K562 (cell line): Measurements from ENCODE around the gene SYT13. TPM values are rescaled to one million over a fixed set of nuclear protein-coding genes. Genes with fewer than 3 reads are reported as not detected.

ENCODE experiments used
- ATAC-seq: fragments of 200-7000 bp; cut with Tn5 transposase; 3 replicates; pipeline ENCODE4 v1.9.1; 2020; ENCODE audit warnings: moderate library complexity
- BruUV-seq: library from RNA; stranded (reverse); fragments of 400-500 nt; replicated peaks from 2 replicates; lab custom pipeline; 2021; lab: Mats Ljungman, UMichigan
- CTCF ChIA-PET: fragments of 300-600 bp; formaldehyde crosslinking; extraction: SDS; loops from one replicate; lab custom pipeline; 2021; ENCODE audit warnings: low intra/inter-chr PET ratio; lab: Yijun Ruan, JAX
- POLR2A ChIA-PET: fragments of 300-600, 350-650 bp; sonication (Branson Sonifier 250); formaldehyde crosslinking; extraction: SDS; loops from one replicate; lab custom pipeline; 2021; ENCODE audit warnings: antibody characterized with exemption, inconsistent platforms; lab: Yijun Ruan, JAX
- DNase-seq, 4 experiments: peaks; one replicate each; pipeline versions ENCODE4 v3.0.0 to v3.0.0-alpha.2; 2011 to 2018; ENCODE audit warnings: low spot score in 3 of 4, mixed read lengths in 3 of 4; ENCODE audit errors: extremely low read depth in 1 of 4
- FAIRE-seq: peaks from 2 replicates; lab custom pipeline; 2011; peaks lifted over from hg19 to GRCh38; lab: Jason Lieb, UNC
- H2AFZ ChIP-seq: 2 replicates; pipeline ENCODE4 v1.6.0; 2011; ENCODE audit warnings: low read depth, low read length, control low read depth, inconsistent platforms
- H3K27ac ChIP-seq: fragments of 200-600 bp; 3 replicates; pipeline ENCODE4 v1.8.0; 2011; ENCODE audit warnings: low read depth, mild to moderate bottlenecking, control low read depth, inconsistent platforms, low read length, moderate library complexity, mixed read lengths; ENCODE audit errors: extremely low read depth
- H3K27me3 ChIP-seq, 2 experiments: fragments of 300-600 bp in 1 of 2; 2 replicates in 1 of 2; 3 replicates in 1 of 2; pipeline versions ENCODE4 v1.6.0 to v1.8.0; 2011; ENCODE audit warnings: inconsistent platforms in 2 of 2, low read length in 2 of 2, mild to moderate bottlenecking in 1 of 2, mixed read lengths in 1 of 2, moderate library complexity in 1 of 2; ENCODE audit not compliant: control insufficient read depth in 2 of 2, insufficient read depth in 2 of 2
- H3K36me3 ChIP-seq: fragments of 300-600 bp; 3 replicates; pipeline ENCODE4 v1.8.0; 2011; ENCODE audit warnings: mild to moderate bottlenecking, low read length, inconsistent platforms; ENCODE audit not compliant: control insufficient read depth, insufficient read depth
- H3K4me1 ChIP-seq, 2 experiments: fragments of 200-600 bp in 1 of 2; replicated peaks in 1 of 2; 2 replicates in 1 of 2; 3 replicates in 1 of 2; pipeline versions ENCODE4 v1.5.1 to v1.8.0; 2011; ENCODE audit warnings: inconsistent platforms in 2 of 2, low read length in 2 of 2, mild to moderate bottlenecking in 1 of 2, mixed read lengths in 1 of 2, moderate library complexity in 1 of 2; ENCODE audit not compliant: control insufficient read depth in 2 of 2, insufficient read depth in 2 of 2
- H3K4me2 ChIP-seq: 2 replicates; pipeline ENCODE4 v1.6.1; 2011; ENCODE audit warnings: low read length, control low read depth, inconsistent platforms, mixed read lengths; ENCODE audit not compliant: insufficient read depth
- H3K4me3 ChIP-seq: fragments of 200-600 bp; sonication (generic), shearing (Covaris generic); 2 replicates; pipeline ENCODE4 v1.5.1; 2016; ENCODE audit warnings: control low read depth, inconsistent platforms
- H3K79me2 ChIP-seq: fragments of 200-600 bp; 3 replicates; pipeline ENCODE4 v1.8.0; 2011; ENCODE audit warnings: low read length, inconsistent platforms; ENCODE audit not compliant: control insufficient read depth, insufficient read depth
- H3K9ac ChIP-seq, 2 experiments: 2 replicates each; pipeline versions ENCODE4 v1.6.0 to v1.6.1; 2011; ENCODE audit warnings: low read depth in 2 of 2, low read length in 2 of 2, control low read depth in 1 of 2, inconsistent platforms in 1 of 2, mild to moderate bottlenecking in 1 of 2, mixed read lengths in 1 of 2; ENCODE audit not compliant: insufficient read depth in 1 of 2
- H3K9me1 ChIP-seq: one replicate; pipeline ENCODE4 v1.6.0; 2011; ENCODE audit warnings: inconsistent platforms, mild to moderate bottlenecking, low read length, moderate library complexity; ENCODE audit not compliant: control insufficient read depth, insufficient read depth
- H3K9me3 ChIP-seq: replicated peaks from 2 replicates; pipeline ENCODE4 v1.5.1; 2011; ENCODE audit warnings: low read depth, low read length, inconsistent platforms; ENCODE audit not compliant: control insufficient read depth, insufficient read depth
- H4K20me1 ChIP-seq: replicated peaks from 2 replicates; pipeline ENCODE4 v1.6.1; 2011; ENCODE audit warnings: low read length, inconsistent platforms, mixed read lengths; ENCODE audit not compliant: control insufficient read depth, insufficient read depth
- KDM1A ChIP-seq, 2 experiments: fragments of 450-650 bp; IDR thresholded peaks; 2 replicates each; pipeline ENCODE4 v1.6.1; 2016; ENCODE audit warnings: mild to moderate bottlenecking in 2 of 2
- KLF1 ChIP-seq: fragments of 450-650 bp; IDR thresholded peaks from 2 replicates; pipeline ENCODE4 v1.6.1; 2016; ENCODE audit warnings: missing genetic modification characterization, missing compliant biosample characterization
- KLF6 ChIP-seq: fragments of 250-450 bp; sonication (Bioruptor Pico); IDR thresholded peaks from 2 replicates; pipeline ENCODE4 v1.4.0; 2020; ENCODE audit warnings: mild to moderate bottlenecking, moderate library complexity, borderline replicate concordance
- WGBS: fragments of 100-300 bp; shearing (Covaris generic); methylation state at CpG from one replicate; pipeline ENCODE4 v1.1.6; 2016; ENCODE audit warnings: low coverage, mixed read lengths; ENCODE audit not compliant: insufficient coverage; ENCODE audit errors: missing lambda C conversion rate; 5-methylcytosine and 5-hydroxymethylcytosine counted together
- in situ Hi-C: fragments of 300-500 bp; cut with MboI; formaldehyde crosslinking; loops from 4 replicates; pipeline ENCODE4 v1.15.0; 2018; ENCODE audit warnings: inconsistent platforms, mixed read lengths
- intact Hi-C: fragments of 100-400 bp; cut with micrococcal nuclease; formaldehyde crosslinking; loops from 2 replicates; pipeline ENCODE4 v1.14.2; 2022
- polyA plus RNA-seq, 8 experiments: library from polyadenylated mRNA; depleted of rRNA in 4 of 8; stranded (reverse) in 5 of 8; unstranded in 3 of 8; fragments of >200 nt; fragmentation: Nextera tagmentation in 2 of 8; fragmentation: Illumina TruSeq in 1 of 8; extraction: Ambion mirVana in 2 of 8; extraction: Trizol in 1 of 8; gene quantifications; 2 replicates each; pipeline versions ENCODE4 v1.2.1 to v1.2.3, GENCODE V29; 2011 to 2014; ENCODE audit warnings: inconsistent platforms in 1 of 8, missing spikeins in 1 of 8
- total RNA-seq, 7 experiments: library from RNA; depleted of rRNA in 6 of 7; stranded (reverse); fragments of >200 nt in 6 of 7; fragmentation: Illumina TruSeq in 2 of 7; extraction: Trizol in 2 of 7; gene quantifications; 2 replicates each; pipeline versions ENCODE4 v1.2.1 to v1.2.3, GENCODE V29; 2011 to 2021; ENCODE audit warnings: low replicate concordance in 1 of 7
- TF ChIP-seq, protein P1 (sequence below), 3 experiments: IDR thresholded peaks in 2 of 3; conservative IDR thresholded peaks in 1 of 3; 2 replicates each; pipeline ENCODE4 v1.5.1; 2011 to 2012; ENCODE audit warnings: low read length in 3 of 3, mild to moderate bottlenecking in 3 of 3, control low read depth in 2 of 3, improper control_type of control experiment in 1 of 3, inconsistent platforms in 1 of 3, low read depth in 1 of 3, mixed read lengths in 1 of 3, moderate library complexity in 1 of 3; ENCODE audit not compliant: insufficient read depth in 2 of 3

Gene SYT13
- total and polyA plus RNA-seq, 9 of the 15 experiments (the other 6 are each of a cell fraction or from before 2014, with no cell fraction given): under 0.01 to 0.13 (median 0.08) TPM; not detected in 2

DNA sequence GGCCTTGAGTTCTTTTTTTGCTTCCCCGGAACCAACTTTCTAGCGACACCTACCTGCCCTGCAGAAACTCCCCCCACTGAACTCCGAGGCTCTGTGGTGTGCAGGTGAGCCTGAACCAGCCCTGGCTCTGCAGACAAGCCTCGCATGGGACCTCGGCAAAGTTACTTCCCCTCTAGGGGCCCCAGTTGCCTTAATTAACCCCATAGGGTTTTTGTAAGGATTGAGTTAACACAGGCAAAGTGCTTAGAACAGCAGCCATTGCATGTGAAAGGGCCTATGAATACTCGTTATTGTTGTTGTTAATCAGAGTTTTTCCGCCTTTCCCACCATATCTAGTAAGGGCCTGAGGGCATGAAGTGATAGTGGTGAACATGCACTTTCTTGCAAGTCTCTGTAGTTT, 12.6 kb upstream of the SYT13 start:
- ATAC-seq (no peak), FAIRE-seq (no peak), DNase-seq (no peak)
- no peaks in the 10 kb centered on the region for H3K36me3 ChIP-seq
- no peak overlapping the region for H2AFZ ChIP-seq
- H3K4me2 ChIP-seq: no peak overlapping the region
- no peak overlapping the region for H3K27ac ChIP-seq
- no peaks in the 10 kb centered on the region for H3K4me1 ChIP-seq
- no peaks in the 10 kb centered on the region for H3K9me3 ChIP-seq
- peaks cover 2 to 11% of the 10 kb centered on the region in 2 experiments; a peak in 3 of 5 replicates for H3K27me3 ChIP-seq
- H3K9ac ChIP-seq: no peak overlapping the region
- in situ Hi-C loops: loop anchor here (25.0 kb wide), 1 partner anchor 186 kb away; no protein-coding TSS in a partner anchor
- H3K79me2 ChIP-seq: no peaks in the 10 kb centered on the region
- ChIA-PET POLR2A (interaction anchor here (0.6 kb wide), 1 partner anchor 9 kb away, joined by 3 read pairs; no protein-coding TSS in a partner anchor), CTCF (no interaction called here)
- 0% methylated on average over 7 of the region's 7 CpGs for WGBS
- no peak overlapping the region for H3K4me3 ChIP-seq
- TF ChIP-seq KDM1A (IDR thresholded peaks at IDR 0.05) (no peak), KLF6 (CRISPR knock-in tag) (no peak), KLF1 (tag) (no peak)
- TF ChIP-seq, protein P1, sequence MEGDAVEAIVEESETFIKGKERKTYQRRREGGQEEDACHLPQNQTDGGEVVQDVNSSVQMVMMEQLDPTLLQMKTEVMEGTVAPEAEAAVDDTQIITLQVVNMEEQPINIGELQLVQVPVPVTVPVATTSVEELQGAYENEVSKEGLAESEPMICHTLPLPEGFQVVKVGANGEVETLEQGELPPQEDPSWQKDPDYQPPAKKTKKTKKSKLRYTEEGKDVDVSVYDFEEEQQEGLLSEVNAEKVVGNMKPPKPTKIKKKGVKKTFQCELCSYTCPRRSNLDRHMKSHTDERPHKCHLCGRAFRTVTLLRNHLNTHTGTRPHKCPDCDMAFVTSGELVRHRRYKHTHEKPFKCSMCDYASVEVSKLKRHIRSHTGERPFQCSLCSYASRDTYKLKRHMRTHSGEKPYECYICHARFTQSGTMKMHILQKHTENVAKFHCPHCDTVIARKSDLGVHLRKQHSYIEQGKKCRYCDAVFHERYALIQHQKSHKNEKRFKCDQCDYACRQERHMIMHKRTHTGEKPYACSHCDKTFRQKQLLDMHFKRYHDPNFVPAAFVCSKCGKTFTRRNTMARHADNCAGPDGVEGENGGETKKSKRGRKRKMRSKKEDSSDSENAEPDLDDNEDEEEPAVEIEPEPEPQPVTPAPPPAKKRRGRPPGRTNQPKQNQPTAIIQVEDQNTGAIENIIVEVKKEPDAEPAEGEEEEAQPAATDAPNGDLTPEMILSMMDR (IDR thresholded peaks at IDR 0.05 in 2 of 3, conservative IDR thresholded peaks at IDR 0.05 in 1 of 3; ENCODE audit: insufficient read depth in 2 of 3, low read depth in 1 of 3, low read length in 3 of 3): 0 out of 6 replicates have a peak, but pooled peaks of 1 of the 3 experiments have one; percentile 3
- no peaks in the 10 kb centered on the region; the same call in 1 of the 2 replicates for H4K20me1 ChIP-seq
- intact Hi-C loops: loop anchor here (5.0 to 10.0 kb wide), 2 partner anchors 46 to 364 kb away; no protein-coding TSS in a partner anchor
- H3K9me1 ChIP-seq: no peaks in the 10 kb centered on the region
- BruUV-seq: no TSS peak
